HG02885 (cell line): Measurements from ENCODE around the gene OSBPL5.

Experiments used
- ATAC-seq: cut with Tn5 transposase; IDR thresholded peaks from one replicate; pipeline ENCODE4 v1.9.1; 2021; ENCODE audit warnings: mild to moderate bottlenecking; ENCODE audit not compliant: unreplicated experiment, poor library complexity

Gene OSBPL5

DNA sequence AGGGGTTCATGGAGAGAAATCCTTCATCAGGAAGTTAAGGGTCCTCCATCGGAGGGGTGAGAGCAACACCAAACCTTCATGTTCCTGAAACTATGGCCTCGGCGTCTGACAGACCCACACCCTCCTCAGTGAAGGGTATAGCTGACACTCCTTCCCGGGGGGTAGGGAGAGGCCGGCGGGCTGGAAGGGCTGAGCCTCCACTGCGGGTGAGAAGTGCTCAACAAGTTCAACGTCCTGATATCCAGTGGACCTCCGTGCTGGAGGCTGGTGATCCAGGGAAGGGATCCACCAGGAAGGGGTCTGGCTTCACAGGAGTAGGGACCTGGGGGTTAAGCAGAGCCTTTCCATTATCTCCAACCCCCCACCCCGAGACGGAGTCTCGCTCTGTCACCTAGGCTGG is 120.2 kb downstream of the OSBPL5 start:
- ATAC-seq: no peak

DNA sequence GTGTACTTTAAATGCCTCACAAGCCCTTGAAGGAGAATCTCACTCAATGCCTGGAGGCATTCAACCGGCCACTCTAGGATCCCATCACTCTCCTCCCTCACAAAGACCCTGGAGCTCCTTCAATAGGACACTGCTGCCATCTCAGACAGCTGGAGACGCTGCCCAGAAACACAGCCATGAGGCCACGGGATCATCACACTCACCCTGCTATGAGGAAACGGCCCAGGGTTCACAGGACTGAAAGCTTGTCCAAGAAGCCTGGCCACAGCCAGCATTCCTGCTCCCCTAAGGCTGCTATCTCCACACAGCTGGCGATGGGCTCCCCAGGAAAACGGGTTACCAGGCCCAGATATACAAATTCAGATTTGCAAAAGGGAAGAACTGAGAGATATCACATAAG is 121.1 kb downstream of the OSBPL5 start:
- ATAC-seq: no peak

DNA sequence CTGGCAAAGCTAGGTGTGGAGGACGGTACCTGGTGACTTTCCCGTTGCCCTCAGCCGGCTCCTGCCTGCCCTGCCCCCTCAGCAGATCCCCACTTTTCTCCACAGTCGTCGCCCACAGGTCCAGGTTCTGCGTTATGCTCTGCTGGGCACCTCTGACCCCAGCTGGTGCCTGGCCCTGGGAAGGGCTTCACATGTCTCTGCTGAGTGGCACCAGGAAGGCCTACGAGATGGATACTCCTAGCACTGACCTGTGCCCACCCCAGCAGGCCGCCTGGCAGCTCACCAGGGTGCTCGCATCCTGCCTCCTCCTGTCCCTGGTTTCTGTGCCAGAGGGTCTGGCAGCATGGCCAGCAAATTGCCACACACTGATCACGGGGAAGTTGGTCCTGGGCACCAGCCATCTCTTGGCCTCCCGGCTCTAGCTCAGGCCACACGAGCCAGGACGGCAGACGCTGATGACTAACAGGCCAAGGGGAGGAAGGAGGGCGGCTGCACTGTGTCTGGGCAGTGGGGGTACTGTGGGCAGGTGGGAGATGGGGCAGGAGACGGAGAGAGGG is 121.7 kb downstream of the OSBPL5 start:
- ATAC-seq: no peak

DNA sequence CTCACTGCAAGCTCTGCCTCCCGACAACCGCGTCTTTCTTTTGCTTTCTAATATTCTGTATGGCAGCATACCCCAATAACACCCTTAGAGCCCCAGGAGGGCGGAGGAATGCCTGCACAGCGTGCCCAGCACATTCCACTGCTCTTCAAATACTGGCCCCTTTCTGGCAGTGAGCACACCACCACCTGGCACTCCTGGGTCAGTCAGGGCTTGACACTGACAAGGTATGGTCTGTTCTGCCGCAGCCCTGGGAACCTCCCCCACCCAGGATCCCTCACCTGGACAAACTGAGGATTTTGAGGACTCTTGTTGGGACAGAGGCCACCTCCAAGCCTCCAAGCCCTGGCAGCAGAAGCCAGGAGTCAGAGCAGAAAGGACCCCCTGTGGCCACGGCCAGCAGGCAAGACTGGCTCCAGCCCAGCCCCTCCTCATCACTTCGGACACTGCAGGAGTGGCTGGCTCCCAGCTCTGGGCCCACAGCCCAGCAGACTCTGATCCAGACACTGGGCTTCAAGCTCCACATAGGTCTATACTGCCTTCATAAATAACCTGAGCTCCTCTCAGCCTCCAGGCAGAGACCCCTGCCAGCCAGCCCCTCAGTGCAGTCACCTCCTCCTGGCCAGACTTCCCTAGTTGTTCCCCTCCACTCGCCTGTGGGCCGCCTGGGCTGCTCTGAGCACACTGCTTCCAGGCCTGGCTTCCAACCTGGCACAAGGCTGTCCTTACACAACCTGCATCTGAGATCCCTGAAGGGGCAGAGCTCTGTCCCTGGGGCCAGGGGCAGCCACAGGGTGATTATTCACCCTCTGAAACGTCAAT is 122.4 kb downstream of the OSBPL5 start:
- ATAC-seq: no peak

DNA sequence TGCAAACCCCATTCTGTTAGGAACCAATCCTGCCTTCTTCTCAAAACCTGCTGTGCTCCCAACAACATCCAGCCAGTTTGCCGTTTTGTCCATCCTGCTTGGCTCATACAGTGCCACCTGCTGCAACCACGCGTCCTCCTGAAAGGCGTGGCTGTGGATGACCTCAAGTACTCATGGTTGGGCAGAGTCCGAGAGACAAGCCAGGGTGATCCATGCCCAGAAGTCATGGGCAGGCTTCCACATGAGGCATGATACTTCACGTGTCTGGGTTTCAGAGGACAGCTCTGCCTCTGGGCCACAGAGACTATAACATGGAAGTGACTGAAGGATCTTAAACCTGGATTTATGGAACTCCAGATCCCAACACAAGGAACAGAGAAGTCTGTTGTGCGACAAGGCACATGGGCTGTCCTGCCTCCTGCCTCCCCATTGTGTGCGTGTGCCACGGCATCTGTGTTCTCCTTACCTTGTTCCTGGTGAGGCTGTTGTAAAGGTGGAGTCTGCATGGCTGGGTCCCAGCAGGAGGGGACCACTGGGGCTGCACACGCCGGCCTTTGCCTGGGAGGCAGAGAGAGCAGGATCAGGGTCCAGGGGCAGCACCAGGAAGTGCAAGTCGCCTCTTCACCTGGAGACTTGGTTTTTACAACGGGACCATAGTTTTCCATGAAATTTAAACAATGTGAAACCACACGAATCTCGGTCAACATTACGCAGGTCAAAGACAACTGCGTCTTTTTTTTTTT is 123.2 kb downstream of the OSBPL5 start:
- ATAC-seq: no peak

DNA sequence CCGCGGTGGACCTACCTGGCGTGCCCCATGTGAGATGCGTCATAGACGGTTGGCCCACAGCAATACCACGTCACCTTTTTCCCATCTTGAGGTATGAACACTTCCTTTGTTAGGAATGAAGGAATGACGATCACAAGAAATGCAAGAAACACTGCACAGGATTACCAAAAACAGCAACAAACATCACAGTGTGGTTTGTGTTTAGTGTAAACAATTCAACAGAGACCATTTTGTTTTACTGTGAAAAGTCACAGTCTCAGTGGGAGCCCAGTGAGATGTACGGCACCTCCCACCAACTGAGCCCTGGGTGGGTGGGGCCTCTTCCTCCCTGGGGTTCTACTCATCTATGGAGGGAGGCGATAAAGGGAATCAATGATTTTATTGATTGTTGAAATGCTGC is 124.2 kb downstream of the OSBPL5 start:
- no peak for ATAC-seq

DNA sequence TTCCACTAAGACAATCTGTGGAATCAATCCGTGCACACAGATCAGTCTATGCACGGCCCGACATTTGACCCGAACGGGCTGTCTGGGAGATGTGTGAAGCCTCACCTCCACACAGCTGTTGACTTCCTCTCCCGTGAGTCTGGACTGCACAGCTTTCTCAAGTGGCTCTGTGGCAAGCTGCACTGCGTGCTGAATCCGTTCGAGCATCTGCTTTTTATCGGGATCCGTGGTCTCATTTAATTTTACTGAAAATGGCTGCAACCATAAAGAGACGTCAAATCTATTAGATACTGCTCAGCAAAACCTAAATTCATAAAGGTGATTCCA is 127.2 kb downstream of the OSBPL5 start:
- ATAC-seq: no peak
